ENCODE data around the gene ITGB3. TPM values are rescaled to one million over a fixed set of nuclear protein-coding genes. Genes with fewer than 3 reads are reported as not detected.
"Not testable (repeated sequence)": the region's sequence is repeated elsewhere in the genome, so short reads cannot be mapped to it uniquely, and the experiment has no call there.

Gene ITGB3
- total RNA-seq, 1 experiment from 2014 or later = not detected

DNA sequence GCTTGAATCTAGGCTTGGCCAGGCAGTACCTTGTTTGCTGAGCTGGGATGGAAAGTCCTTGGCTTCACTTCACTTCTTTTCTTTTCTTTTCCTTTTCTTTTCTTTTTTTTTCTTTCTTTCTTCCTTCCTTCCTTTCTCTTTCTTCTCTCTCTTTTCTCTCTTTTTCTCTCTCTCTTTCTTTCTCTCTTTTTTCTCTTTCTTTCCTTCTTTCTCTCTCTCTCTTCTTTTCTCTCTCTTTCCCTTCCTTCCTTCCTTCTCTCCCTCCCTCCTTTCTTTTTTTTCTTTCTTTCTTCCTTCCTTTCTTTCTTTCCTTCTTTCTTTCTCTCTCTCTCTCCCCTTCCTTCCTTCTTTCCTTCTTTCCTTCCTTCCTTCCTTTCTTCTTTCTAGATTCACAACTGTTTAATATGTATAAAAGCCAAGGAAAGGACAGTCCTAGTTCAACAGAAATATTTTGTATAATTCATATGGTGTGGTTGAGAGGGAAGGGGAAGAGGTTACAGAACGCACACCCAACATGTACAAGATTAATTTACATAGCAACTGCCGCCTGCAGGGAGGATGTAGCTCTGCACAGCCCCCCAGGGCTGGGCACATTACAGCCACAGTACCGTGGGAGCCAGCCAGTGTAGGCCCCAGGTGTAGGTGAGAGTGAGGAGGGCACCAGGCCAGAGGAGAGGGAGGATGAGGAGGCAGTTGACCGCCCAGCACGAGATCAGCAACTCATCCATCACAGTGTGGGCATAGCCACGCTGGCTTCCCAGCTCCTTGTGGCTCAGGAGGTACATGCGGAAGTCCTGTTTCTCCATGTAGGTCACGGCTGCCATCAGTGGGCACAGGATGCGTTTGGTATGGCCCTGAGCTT is 9.7 kb upstream of the ITGB3 start:
- no peak for DNase-seq (ENCODE audit: low spot score)

- no peak for DNase-seq (ENCODE audit: low spot score)
Measured at GRCh38 chr17:47244697-47245096, 8.9 kb upstream of the ITGB3 start.

DNA sequence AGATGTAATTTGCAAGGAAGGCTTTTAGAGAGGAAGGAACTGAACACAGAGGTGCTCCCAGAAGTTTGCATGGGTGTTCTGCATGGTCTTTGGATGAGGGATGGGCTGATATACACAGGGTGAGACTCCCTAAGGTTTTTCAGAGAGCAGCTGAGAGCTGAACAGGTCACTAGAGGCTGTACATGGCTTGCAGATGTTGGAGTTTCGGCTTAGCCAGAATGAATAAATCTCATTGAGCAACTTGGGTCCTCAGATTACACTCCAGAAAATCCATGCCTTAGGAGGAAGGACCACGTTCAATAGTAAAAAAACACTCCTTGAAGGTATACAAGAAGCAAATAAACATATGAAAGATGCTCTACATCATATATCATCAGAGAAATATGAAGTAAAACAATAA is 7.5 kb upstream of the ITGB3 start:
- no peak for DNase-seq (ENCODE audit: low spot score)

DNA sequence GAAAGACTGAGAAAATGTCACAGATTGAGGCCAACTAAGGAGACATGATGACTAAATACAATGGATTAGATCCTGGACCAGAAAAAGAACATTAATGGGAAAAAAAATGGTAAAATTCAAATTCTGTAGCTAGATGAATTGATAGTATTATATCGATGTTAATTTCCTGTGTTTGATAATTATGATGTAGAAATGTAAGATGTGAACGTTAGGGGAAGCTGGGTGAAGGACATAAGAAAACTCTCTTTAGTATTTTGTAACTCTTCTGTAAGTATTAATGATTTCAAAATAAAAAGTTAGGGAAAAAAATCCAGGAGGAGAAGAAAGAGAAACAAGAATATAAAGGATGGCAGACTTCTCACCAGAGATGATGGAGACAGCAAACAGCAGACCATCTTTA is 2.8 kb upstream of the ITGB3 start:
- DNase-seq (ENCODE audit: low spot score) = no peak

GRCh38 chr17:47251421-47251940 is 2.1 kb upstream of the ITGB3 start:
- no peak for DNase-seq (ENCODE audit: low spot score)

DNA sequence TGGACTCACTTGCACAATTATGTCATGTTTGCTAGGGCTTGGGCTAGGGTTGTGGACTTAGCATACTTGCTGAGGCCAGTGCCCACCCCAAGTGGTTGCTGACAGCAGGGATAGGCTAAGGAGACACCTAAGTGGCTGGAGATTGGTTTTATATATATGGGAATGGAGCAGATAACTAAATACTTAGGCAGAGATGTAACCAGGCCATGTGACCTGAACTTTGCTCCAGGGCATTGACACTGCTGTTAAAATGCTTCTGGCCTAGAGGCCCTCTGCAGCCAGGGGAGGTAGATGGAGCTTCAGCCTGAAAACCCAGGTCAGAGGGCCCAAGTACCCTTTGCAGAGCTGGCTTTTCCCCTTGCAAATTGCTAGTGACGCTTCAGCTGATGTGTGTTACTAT is 1.4 kb upstream of the ITGB3 start:
- DNase-seq (ENCODE audit: low spot score) = no peak

GRCh38 chr17:47252766-47253512 is 688 bp upstream of the ITGB3 start:
- DNase-seq (ENCODE audit: low spot score) = no peak

DNA sequence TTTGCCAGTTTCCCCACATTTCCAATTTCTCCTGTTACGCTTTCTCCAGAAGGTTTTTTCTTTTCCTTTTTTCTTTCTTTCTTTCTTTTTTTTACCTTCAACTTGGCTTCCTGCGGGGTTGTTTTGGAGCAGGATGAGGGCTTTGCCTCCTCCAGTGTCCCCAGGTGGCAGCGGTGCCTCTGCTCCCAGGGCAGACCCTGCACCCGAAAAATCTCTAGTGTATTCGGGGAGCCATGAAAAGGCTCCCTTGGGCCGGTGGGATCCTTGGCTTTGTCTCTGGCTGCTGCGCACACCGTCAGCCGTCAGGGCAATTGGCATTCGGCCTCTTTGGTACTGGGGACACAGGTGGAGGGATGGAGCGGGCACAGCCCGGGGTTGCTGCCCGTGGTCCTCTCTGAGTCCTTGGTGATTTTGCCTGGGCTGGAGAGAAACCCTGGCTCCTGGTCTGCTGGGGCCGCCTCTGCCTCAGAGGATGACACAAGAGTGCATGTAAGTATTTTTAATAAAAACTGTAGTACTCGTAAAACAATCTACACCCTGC is 846 bp downstream of the ITGB3 start:
- DNase-seq (ENCODE audit: low spot score) = no peak

- no peak for DNase-seq (ENCODE audit: low spot score)
Measured at GRCh38 chr17:47257651-47258339, 4.2 kb downstream of the ITGB3 start.

DNA sequence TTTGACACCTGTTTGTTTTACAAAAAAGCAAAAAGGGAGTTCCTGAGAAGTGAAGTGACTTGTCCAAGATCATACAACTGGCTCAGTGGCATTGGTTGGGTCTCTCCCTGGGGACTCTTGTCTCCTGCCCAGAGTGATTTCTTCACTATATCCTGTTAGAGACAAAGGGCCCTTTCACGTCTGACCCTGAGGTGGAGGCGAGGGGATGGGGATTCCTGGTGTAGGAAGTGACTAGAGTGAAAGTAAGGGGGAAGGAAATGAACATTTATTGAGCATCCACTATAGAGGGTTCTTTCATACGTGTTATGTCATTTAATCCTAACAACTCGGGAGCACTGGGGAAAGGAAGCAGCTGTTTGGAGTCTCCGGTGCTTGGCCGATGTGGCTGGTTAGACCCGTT is 9.0 kb downstream of the ITGB3 start:
- no peak for DNase-seq (ENCODE audit: low spot score)

DNA sequence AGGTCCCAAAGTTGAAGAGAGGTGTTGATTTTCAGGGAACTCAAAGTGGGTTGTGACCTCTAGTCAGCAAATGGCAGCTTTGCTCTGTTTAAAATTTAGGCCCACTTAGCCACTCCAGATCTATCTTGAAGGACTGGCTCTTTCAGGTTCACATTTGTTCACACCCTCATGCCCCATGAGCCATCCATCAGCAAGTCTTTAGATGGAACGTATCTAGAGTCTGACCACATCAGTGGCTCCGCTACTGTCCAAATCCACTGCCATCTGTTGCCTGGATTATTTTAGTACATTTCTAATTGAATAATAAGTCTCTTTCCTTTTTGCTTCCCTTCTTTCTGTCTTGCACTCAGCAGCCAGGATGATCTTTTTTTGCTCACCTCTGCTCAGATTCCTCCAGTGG is 10.5 kb downstream of the ITGB3 start:
- DNase-seq (ENCODE audit: low spot score) = no peak

- DNase-seq (ENCODE audit: low spot score) = no peak
Measured at GRCh38 chr17:47265983-47266541, 12.4 kb downstream of the ITGB3 start.

GRCh38 chr17:47266782-47267181 is 13.2 kb downstream of the ITGB3 start:
- DNase-seq (ENCODE audit: low spot score) = no peak

DNA sequence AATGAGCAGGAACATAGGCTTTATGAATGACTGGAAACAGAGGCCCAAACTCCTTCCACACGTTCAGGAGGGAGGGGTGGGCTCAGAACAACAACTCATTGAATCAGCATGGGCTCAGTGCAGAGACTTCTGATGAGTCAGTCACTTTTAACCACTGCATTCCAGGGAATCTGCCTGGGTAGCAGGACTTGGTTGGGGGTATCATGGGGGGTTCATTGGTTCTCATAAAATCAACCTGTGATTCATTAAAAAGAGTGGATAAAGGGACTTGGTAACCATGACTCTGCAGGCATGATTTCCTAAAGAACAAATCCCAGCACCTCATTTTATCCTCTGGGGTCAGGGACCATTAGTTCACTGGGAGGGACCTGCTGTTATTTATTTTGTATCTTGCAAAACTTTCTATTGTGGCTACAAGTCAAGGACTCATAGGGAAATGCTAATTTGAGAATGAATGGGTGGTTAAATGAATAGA is 13.8 kb downstream of the ITGB3 start:
- no peak for DNase-seq (ENCODE audit: low spot score)

- DNase-seq (ENCODE audit: low spot score) = not testable (repeated sequence)
Measured at GRCh38 chr17:47268964-47269363, 15.3 kb downstream of the ITGB3 start.

- not testable (repeated sequence) for DNase-seq (ENCODE audit: low spot score)
Measured at GRCh38 chr17:47269561-47270280, 16.1 kb downstream of the ITGB3 start.

GRCh38 chr17:47270946-47271705 is 17.5 kb downstream of the ITGB3 start:
- no peak for DNase-seq (ENCODE audit: low spot score)

DNA sequence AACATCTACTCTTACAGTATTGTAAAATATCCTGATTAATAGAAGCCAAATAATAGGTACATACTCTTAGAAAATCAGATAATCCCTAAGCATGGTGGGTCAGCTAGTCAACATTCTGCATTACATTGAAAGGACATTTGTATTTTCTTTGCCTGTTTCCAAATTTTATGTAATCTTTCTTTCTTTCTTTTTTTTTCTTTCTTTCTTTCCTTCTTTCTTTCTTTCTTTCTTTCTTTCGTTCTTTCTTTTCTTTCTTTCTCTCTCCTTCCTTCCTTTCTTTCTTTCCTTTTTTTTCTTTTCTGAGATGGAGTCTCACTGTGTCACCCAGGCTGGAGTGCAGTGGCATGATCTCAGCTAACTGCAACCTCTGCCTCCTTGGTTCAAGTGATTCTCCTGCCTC is 18.9 kb downstream of the ITGB3 start:
- no peak for DNase-seq (ENCODE audit: low spot score)

GRCh38 chr17:47273245-47273644 is 19.6 kb downstream of the ITGB3 start:
- DNase-seq (ENCODE audit: low spot score) = no peak

Measured in HT-29 (cell line).